NCI-H345 treated with DMSO at 0.1 percent for 48 hours (cell line): ENCODE results near the gene GIT2.
A peak's percentile ranks its signal among the peaks of the same experiment; 100 is the strongest.
"Not testable (repeated sequence)": the region's sequence is repeated elsewhere in the genome, so short reads cannot be mapped to it uniquely, and the experiment has no call there.

ENCODE experiments used
- DNase-seq: peaks from one replicate; lab custom pipeline; 2025; ENCODE audit not compliant: unreplicated experiment; lab: John Stamatoyannopoulos, UW

Gene GIT2

DNA sequence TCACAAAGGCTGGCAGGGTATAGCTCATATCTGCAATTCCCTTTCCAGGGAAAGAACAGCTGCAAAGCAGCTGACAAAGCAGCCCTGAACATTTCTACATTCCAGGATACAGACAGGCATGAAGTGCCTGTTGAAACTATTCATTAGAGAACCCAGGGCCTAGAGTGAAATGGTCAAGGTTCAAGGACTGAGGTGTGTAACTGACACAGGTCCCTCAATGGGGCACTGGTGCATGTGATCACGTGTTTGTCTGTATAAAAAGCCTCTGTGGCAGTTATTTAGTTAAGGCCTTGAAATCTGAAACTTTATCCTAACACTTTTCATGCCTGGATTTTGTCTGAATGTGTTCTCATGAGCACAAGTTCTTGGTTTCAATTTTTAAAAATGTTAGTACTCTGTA lies 47.1 kb downstream of the GIT2 start:
- no peak for DNase-seq

DNA sequence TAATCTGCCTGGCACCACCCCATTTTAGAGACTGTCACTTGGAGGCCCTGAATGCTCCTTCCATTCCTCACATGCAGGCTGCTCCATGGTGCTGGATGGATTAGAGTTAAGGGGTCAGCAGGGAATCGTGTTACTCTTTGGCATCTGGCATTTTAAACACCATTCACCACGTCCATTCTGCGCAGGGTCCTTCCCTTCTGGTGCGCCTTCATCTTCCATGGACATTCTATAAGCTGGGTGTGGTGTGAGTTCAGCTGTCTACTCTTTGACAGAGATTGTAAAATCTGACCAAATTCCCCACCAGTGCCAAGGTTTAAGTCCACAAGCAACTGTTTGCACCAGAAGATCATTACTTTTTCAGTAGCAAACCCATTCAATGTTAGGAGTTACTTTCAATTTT lies 47.8 kb downstream of the GIT2 start:
- DNase-seq = no peak

DNA sequence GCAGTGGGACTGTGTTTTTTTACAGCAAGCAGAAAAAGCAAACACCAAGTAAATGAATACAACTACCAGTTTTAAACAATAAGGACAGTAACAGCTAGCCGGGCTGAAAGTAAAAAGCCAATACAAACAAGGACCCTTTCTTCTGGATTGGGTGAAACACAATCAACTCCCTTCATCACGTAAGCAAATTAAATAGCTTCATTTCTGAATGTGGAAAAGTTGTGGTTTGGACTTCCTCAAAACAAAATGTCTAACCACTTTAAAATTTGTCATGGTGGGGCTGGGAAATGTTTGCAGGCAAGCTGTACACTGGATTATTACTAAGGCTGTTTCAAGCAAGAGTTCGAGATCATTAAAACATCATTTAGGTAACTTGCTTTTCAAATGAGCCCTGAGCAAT lies 48.6 kb downstream of the GIT2 start:
- DNase-seq = no peak

DNA sequence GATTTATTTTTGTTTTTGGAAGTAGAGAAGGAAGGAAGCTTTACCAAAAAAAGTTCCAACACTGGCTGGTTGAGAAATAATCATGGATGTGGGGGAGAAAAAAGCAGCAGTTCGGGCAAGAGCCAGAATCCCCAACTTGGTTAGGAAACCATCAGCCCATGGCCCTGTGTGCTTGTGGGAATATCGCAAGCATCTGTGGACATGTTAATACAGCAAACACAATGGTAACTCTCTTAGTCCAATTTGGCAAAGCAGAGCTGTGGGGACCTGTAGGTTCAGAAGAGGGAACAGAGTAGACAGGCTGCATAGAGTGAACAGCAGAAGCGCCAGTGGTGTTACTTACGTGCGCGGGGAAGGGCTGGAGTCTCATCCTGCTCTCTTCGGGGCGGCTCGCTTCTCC lies 49.3 kb downstream of the GIT2 start:
- no peak for DNase-seq

DNA sequence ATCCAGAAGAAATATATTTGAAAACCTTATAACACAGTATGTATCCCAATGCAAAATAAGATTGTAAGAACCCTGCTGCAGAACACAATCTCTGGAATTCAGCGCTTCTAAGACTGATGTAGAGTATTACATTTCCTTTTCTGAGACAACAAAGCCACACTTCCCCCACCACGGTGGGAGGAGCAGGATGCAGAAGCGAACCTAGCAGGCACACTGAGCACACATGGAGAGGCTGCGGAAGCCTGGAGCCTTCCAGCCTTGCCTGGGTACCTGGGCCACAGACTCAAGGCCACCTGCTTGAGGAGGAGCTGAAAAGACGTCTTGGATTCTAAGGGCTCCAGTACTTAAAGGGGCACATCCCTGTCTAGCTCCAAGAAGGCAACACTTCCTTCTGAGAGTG lies 49.7 kb downstream of the GIT2 start:
- no peak for DNase-seq

DNA sequence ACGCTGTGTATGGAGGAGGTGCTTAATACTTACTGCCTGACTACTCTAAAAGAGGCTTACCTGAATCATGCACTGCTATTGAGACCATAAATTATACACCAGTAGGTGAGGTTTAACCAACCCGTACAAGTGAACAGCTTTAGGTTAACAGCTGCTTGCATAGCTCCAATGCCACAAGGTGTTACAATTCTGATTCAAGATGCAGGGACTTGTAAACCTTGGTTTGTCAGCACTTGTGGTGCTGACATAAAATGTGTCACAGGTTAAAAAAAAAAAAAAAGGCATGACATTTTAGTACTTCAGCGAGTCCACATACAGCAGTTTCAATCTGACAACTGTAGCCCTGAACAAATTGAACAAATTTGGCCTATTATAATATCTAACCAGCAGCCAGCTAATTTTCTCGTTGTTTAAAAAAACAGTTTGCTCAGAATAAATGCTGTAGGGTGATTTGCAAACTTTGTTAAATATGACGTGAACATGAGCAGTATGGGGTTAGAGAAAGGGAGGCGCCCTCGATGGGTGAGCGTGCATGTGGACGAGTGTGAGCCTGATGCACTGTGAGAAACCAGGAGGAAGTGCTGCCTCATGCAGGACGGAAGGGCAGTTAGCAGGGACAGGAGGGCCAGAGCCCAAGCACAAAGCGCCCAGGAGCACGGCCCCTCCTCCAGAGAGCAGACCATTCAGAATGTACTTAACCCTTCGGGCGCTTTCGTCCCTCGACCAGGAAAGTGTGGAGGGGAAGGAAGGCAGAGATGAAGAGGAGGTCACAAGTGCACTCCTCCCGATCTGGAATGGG lies 51.4 kb downstream of the GIT2 start:
- DNase-seq = no peak

DNA sequence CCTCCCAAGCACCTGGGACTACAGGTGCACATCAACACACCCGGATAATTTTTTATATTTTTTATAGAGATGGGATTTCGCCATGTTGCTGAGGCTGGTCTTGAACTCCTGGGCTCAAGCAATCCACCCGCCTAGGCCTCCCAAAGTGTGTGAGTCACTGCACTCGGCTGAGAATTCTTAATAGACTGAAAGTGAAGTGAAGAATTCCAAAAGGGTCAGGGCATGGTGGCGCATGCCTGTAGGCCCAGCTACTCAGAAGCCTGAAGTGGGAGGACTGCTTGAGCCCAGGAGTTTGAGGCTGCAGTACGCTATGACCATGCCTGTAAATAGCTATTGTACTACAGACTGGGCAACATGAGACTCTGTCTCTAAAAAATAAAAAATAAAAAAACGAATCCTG lies 52.4 kb downstream of the GIT2 start:
- no peak for DNase-seq

DNA sequence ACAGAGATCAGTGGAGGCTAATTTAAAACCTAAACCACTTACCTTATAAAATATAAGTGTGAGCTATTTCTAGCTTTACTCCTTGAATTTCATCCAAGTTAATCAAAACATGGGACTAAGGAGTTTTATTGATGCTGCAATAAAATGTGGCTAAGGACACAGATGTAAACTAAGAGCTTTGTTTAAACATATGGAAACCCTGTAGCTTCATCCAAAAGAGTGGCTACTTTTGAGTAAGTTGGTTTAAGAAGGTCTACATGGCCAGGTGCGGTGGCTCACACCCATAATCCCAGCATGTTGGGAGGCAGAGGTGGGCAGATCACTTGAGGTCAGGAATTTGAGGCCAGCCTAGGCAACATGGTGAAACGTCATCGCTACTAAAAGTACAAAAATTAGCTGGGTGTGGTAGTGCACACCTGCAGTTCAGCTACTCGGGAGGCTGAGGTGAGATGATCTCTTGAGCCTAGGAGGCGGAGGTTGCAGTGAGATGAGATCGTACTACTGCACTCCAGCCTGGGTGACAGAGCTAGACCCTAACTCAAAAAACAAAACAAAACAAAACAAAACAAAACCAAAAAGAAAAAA lies 55.7 kb downstream of the GIT2 start:
- DNase-seq = no peak

DNA sequence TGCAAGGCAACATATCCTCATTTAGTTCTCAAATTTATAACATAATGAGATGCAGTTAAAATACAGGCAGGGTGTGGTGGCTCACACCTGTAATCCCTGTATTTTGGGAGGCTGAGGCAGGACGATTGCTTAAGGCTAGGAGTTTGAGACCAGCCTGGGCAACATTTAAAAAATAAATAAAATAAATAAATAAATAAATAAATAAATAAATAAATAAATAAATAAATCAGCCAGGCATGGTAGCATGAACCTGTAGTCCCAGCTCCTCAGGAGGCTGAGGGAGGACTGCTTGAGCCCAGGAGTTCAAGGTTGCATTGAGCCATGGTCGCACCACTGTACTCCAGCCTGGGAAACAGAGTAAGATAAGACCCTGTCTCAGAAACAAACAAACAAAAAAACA lies 56.7 kb downstream of the GIT2 start:
- DNase-seq = no peak

DNA sequence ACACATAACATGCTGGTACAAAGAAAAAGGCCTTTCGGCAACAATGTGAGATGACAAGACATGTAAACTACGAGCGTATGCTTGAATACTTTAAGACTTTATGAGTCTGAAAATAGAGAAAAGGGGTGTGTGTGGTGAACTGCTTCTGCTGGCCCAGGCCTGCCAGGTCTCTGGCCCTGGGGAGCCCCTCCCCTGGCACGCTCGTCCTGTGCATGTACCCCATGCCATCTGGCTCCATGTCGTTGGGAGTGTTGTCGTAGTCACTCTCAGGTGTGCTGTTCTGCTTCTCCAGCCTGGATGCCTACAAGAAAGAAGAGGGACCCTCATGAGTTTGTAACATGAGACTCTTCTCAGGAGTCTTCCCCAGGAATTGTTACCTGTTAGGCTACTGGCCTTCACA lies 57.2 kb downstream of the GIT2 start:
- DNase-seq = no peak

DNA sequence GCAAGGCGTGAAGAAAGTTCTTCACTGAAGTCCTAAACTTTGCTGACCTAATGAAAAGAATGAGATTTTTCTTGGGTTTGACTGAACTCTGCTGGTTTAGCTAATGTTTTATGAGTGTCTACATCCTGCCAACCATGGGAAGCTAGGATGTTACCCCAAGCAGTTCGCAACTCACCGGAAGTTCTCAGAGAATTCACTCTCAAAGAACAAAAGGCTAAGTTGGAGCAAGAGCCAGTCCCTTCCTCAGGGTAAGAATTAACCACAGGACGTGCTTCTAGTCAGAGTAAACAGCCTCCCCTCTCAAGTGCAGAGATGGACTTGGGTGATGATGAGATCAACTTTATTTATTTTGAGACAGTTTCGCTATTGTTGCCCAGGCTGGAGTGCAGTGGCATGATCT lies 58.8 kb downstream of the GIT2 start:
- no peak for DNase-seq

DNA sequence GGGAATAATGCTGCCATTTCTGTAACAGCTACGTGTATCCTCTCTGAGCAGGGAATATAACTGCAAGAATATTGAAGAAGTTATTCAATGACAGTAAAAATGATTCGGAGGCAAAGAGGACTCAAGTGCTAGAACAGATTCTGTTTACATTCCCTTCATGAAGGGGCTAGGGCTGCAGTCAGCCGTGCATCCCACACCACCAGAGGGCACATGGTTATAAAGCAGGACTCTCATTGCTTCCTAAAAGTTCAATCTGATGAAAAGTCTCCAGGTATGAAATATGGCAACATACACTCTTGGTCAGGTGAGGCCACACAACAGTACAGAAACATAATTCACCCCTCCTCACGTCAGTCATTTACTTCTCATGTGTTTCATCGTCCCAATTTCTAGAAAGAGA lies 62.1 kb downstream of the GIT2 start:
- DNase-seq = no peak

DNA sequence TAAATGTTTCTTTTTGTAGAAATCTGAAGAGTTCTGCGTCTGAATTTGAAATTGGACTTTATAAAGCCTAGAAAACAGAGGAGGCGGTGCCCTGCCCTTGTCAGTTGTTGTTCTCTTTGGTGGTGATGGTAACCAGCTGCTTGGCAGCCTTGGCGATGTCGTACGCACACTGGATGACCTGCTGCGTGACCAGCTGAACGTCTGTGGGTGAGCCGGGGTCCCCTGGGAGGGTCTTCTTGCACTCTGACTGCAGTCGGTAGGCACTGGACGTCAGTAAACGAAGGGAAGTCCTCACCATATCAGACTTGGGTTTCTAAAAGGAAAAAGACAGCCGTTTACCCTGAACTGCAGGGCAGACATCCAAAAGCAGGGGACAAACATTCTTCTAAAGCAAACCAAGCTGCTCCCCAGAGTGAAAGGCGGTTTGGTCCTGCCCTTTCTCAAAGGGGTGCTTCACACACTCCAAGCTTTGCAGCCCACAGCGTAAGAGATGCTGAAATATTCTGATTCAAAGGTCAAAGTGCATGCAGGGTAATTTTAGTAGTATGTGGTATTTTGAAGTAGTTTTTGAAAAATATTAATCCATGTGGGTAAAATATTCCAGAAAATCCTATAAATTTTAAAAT lies 63.2 kb downstream of the GIT2 start:
- DNase-seq = no peak

DNA sequence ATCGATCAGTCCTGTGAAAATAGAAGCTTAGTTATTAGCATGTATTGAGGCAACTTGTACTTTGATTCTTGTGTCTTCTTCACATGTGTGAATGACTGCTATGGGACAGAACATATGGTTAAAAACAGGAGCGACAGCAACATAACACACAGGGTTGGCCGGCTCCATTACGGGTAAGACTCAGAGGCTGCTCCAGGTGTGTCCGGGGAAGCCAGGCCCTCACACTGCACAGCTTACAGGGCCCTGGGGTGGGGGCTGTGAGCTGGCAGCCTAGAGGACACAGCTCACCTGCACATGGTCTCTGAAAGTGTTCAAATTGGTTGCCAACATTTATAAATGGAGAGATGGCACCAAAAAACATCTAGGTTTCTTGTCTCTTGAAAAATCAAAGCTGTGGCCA lies 65.0 kb downstream of the GIT2 start:
- no peak for DNase-seq

DNA sequence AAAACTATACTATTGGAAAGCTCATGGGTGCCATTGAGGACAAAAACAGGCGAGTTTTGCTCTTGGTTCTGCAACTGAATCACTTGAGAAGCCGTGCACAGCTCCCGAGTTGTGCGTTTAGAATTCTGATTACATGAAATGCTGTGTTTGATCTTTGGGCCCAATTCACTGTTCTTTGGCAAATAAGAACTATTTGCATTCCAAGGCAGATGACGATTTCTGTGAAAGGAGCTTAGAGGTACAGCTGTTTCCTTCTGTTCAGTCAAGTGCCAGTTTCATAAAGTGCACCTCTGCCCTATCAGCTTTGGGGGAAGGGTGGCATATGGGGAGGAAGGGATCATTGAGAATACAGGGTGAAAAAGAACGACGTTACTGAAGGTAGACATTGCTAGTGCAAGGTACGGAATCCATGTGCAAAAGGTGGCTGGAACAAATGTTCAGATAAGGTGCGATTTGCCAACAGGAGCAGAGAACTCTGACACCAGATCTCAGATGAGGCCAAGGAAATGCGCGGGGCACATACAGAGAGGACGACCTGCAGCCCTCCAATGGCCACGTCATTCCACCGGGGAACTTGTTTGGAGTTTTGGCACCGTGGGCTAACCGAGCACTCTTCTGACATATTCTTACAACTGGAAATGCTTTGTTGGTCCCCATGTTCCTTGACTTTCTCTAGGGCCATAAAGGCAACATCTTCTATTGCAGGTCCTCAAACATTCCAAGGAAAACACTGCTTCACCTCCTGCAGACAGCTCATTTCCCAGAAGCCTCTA lies 66.0 kb downstream of the GIT2 start:
- DNase-seq = no peak

DNA sequence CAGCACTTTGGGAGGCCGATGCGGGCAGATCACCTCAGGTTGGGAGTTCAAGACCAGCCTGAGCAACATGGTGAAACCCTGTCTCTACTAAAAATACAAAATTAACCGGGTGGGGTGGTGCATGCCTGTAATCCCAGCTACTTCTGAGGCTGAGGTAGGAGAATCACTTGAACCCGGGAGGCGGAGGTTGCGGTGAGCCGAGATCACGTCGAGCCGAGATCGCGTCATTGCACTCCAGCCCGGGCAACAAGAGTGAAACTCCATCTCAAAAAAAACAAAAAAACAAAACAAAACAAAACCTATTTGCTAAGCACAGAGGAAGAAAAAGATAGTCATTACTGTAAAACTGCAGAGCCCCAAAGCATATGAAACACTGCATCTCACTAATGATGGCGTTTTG lies 66.8 kb downstream of the GIT2 start:
- DNase-seq = not testable (repeated sequence)

DNA sequence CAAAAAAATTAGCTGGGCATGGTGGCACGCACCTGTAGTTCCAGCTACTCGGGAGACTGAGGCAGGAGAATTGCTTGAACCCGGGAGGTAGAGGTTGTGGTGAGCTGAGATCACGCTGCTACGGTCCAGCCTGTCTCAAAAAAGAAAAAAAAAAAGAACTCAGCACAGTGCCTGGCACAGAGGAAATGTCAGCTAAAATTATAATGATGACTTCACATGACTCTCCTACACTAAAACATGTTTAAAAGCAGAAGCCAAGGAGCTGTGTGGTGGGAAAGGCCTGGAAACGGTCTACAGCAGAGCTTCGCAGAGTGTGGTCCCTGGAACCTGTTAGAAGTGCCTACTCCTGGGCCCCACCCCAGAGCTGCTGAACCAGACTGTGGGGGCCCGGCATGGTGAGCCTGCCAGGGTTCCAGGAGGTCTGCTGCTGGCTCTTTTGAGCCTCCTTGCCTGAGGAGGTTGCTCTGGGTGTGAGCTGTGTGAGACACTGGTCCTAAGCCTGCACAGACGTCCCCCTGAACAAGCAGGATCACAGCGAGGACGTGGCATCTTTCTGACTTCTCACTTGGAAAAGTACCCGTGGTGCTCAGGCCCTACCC lies 68.0 kb downstream of the GIT2 start:
- no peak for DNase-seq

DNA sequence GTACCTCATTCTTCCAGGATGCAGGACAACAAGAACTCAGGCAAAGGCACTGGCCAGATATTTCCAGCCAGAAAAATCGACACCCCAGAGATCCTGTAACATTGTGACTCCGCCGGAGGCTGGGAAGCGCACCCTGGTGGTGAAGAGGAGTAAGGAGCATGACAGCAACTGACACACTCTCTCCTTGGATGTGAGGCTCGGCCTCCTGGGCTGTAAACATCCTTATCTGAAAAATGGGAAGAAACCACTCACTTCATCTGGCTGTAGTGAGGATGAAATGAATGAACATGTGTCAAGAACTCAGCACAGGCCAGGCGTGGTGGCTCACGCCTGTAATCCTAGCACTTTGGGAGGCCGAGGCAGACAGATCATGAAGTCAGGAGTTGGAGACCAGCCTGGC lies 68.5 kb downstream of the GIT2 start:
- DNase-seq = peak; percentile 2

DNA sequence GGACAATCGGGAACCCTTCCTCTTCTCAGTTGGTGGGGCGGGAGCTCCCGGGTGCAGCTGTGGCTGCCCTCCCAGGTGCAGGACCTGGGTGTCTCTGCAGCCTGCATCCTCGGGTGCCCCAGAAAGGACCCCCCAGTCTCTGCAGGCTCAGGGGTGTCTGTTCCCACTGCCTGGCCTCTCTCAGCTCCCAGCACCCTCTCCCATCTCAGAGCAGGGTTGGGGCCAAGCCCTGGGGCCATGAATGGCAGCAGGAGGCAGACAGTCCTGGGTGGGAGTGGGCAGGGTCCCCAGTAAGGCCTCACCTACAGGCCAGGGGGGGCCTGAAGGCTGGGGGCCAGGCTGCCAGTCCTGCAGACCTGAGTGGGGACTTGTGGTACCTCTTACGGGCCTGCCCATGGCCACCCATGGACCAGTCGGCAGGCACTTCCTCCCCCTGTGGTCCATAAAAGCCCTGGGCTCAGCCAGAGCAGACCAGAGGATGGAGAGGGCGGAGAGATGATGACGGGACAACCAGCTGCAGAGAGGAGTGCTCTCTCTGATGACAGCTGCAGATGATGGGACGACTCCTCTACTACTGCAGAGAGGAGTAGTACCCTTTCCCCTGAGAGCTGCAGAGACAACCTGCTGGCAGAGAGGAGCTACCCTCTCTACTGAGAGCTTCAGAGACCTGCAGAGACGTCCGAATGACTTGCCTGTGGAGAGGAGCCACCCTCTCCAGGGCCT lies 69.5 kb downstream of the GIT2 start:
- DNase-seq = no peak

DNA sequence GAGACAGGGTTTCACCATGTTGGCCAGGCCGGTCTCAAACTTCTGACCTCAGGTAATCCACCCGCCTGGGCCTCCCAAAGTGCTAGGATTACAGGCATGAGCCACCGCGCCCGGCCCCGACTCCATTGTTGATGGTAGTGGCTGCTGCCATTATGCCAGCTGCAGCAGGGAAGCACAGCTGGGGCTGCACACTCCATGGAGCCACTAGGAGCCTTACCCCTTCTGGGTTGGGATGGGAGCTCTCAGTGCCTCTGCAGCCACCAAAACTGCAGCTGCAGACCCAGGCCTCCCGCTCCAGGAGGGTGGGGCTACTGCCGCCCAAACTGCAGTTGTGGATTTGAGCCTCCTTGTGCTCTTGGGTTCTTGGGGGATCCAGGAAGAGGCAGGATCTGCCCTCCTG lies 70.2 kb downstream of the GIT2 start:
- DNase-seq = no peak
